Liver (tissue), 9 donors: ENCODE results near the gene ZNF165. TPM values are rescaled to one million over a fixed set of nuclear protein-coding genes. Genes with fewer than 3 reads are reported as not detected.

Experiments used
- DNase-seq: peaks from one replicate; pipeline ENCODE4 v3.0.0-alpha.2; 2017; ENCODE audit warnings: low spot score
- H3K27ac ChIP-seq, 2 donors: one replicate each; pipeline ENCODE4 v1.7.0; 2013; ENCODE audit warnings: inconsistent platforms in 2 of 2, low read length in 2 of 2, control low read depth in 1 of 2, low read depth in 1 of 2, mild to moderate bottlenecking in 1 of 2
- H3K27me3 ChIP-seq, 4 donors: one replicate each; pipeline versions ENCODE4 v1.6.1 to v1.7.0; 2013; ENCODE audit warnings: low read length in 3 of 4, inconsistent platforms in 1 of 4, mild to moderate bottlenecking in 1 of 4, moderate library complexity in 1 of 4; ENCODE audit not compliant: control insufficient read depth in 4 of 4, insufficient read depth in 4 of 4
- H3K36me3 ChIP-seq, 4 donors: one replicate each; pipeline versions ENCODE4 v1.6.1 to v1.7.0; 2013; ENCODE audit warnings: low read length in 3 of 4, mild to moderate bottlenecking in 3 of 4, low read depth in 1 of 4, moderate library complexity in 1 of 4; ENCODE audit not compliant: control insufficient read depth in 4 of 4, insufficient read depth in 3 of 4
- H3K4me1 ChIP-seq, 4 donors: one replicate each; pipeline versions ENCODE4 v1.6.1 to v1.7.0; 2013; ENCODE audit warnings: low read length in 3 of 4, mild to moderate bottlenecking in 3 of 4, moderate library complexity in 1 of 4; ENCODE audit not compliant: control insufficient read depth in 4 of 4, insufficient read depth in 4 of 4
- H3K4me3 ChIP-seq, 3 donors: one replicate each; pipeline versions ENCODE4 v1.6.1 to v1.7.0; 2013; ENCODE audit warnings: low read length in 3 of 3, control low read depth in 1 of 3, low read depth in 1 of 3, mild to moderate bottlenecking in 1 of 3
- H3K9ac ChIP-seq, 2 donors: one replicate each; pipeline ENCODE4 v1.7.0; 2013; ENCODE audit warnings: low read length in 2 of 2, mild to moderate bottlenecking in 2 of 2, moderate library complexity in 2 of 2, control low read depth in 1 of 2, low read depth in 1 of 2
- H3K9me3 ChIP-seq, 4 donors: one replicate each; pipeline versions ENCODE4 v1.6.1 to v1.7.0; 2013; ENCODE audit warnings: low read length in 3 of 4; ENCODE audit not compliant: control insufficient read depth in 4 of 4
- EGR1 ChIP-seq, 2 donors: IDR thresholded peaks; 2 replicates each; pipeline ENCODE4 v1.6.1; 2016 to 2018; ENCODE audit warnings: antibody characterized with exemption in 2 of 2, low read depth in 2 of 2
- FOXA1 ChIP-seq: IDR thresholded peaks from 2 replicates; pipeline ENCODE4 v1.6.1; 2016; ENCODE audit warnings: antibody characterized with exemption
- FOXA2 ChIP-seq: IDR thresholded peaks from 2 replicates; pipeline ENCODE4 v1.6.1; 2016; ENCODE audit warnings: antibody characterized with exemption
- GABPA ChIP-seq, 2 donors: IDR thresholded peaks in 1 of 2; conservative IDR thresholded peaks in 1 of 2; 2 replicates each; pipeline ENCODE4 v1.6.1; 2016; ENCODE audit warnings: antibody characterized with exemption in 2 of 2, mild to moderate bottlenecking in 1 of 2, moderate library complexity in 1 of 2
- HNF4A ChIP-seq, 2 donors: conservative IDR thresholded peaks; 2 replicates each; pipeline ENCODE4 v1.6.1; 2016; ENCODE audit warnings: antibody characterized with exemption in 2 of 2, mild to moderate bottlenecking in 2 of 2
- HNF4G ChIP-seq: IDR thresholded peaks from 2 replicates; pipeline ENCODE4 v1.6.1; 2016; ENCODE audit warnings: antibody characterized with exemption
- JUND ChIP-seq, 2 donors: IDR thresholded peaks; 2 replicates each; pipeline ENCODE4 v1.6.1; 2016; ENCODE audit warnings: antibody characterized with exemption in 2 of 2
- NR2F2 ChIP-seq: IDR thresholded peaks from 2 replicates; pipeline ENCODE4 v1.6.1; 2016; ENCODE audit warnings: antibody characterized with exemption
- RAD21 ChIP-seq, 2 donors: IDR thresholded peaks; 2 replicates each; pipeline ENCODE4 v1.6.1; 2016; ENCODE audit warnings: antibody characterized with exemption in 2 of 2, mild to moderate bottlenecking in 2 of 2
- RXRA ChIP-seq, 2 donors: IDR thresholded peaks; 2 replicates each; pipeline ENCODE4 v1.6.1; 2017 to 2018; ENCODE audit warnings: antibody characterized with exemption in 2 of 2, mild to moderate bottlenecking in 1 of 2
- SP1 ChIP-seq: IDR thresholded peaks from 2 replicates; pipeline ENCODE4 v1.6.1; 2018; ENCODE audit warnings: antibody characterized with exemption, mild to moderate bottlenecking
- TAF1 ChIP-seq: conservative IDR thresholded peaks from 2 replicates; pipeline ENCODE4 v1.6.1; 2016; ENCODE audit warnings: antibody characterized with exemption, mild to moderate bottlenecking
- YY1 ChIP-seq: IDR thresholded peaks from 2 replicates; pipeline ENCODE4 v1.6.1; 2016; ENCODE audit warnings: antibody characterized with exemption, mild to moderate bottlenecking
- WGBS: extraction: QIAGEN DNeasy Blood & Tissue Kit; methylation state at CpG from one replicate; pipeline ENCODE4 v1.1.7; 2013; 5-methylcytosine and 5-hydroxymethylcytosine counted together
- polyA plus RNA-seq, 2 donors: library from polyadenylated mRNA; stranded (reverse) in 1 of 2; unstranded in 1 of 2; fragments of 200-250 nt in 1 of 2; fragments of >200 nt in 1 of 2; fragmentation: Nextera tagmentation in 1 of 2; extraction: Ambion mirVana in 1 of 2; gene quantifications; one replicate each; pipeline versions ENCODE4 v1.2.1 to v1.2.3, GENCODE V29; 2013 to 2015
- total RNA-seq, 2 donors: library from RNA; depleted of rRNA; stranded (reverse); fragments of >200 nt; gene quantifications; one replicate each; pipeline ENCODE4 v1.2.3, GENCODE V29; 2014
- TF ChIP-seq, protein P1 (sequence below): IDR thresholded peaks from 2 replicates; pipeline ENCODE4 v1.6.1; 2016; ENCODE audit warnings: antibody characterized with exemption, mild to moderate bottlenecking
- TF ChIP-seq, protein P2 (sequence below): IDR thresholded peaks from 2 replicates; pipeline ENCODE4 v1.6.1; 2016; ENCODE audit warnings: antibody characterized with exemption
- TF ChIP-seq, protein P3 (sequence below): fragments of 150-350 bp; IDR thresholded peaks from 2 replicates; pipeline ENCODE4 v1.5.1; 2017; ENCODE audit warnings: improper control_type of control experiment, low read depth, low read length; ENCODE audit not compliant: missing input control
- TF ChIP-seq, protein P4 (sequence below): IDR thresholded peaks from 2 replicates; pipeline ENCODE4 v1.6.1; 2016; ENCODE audit warnings: antibody characterized with exemption
- TF ChIP-seq, protein P5 (sequence below): IDR thresholded peaks from 2 replicates; pipeline ENCODE4 v1.6.1; 2016; ENCODE audit warnings: antibody characterized with exemption
- donor health status: healthy.
- donor health status: healthy.
- donor health status: healthy.
- donor health status: healthy.
- donor health status: healthy.

The ZNF165 gene
- total and polyA plus RNA-seq, 4 donors, result 0.51 to 1.3 (median 0.58) TPM

DNA sequence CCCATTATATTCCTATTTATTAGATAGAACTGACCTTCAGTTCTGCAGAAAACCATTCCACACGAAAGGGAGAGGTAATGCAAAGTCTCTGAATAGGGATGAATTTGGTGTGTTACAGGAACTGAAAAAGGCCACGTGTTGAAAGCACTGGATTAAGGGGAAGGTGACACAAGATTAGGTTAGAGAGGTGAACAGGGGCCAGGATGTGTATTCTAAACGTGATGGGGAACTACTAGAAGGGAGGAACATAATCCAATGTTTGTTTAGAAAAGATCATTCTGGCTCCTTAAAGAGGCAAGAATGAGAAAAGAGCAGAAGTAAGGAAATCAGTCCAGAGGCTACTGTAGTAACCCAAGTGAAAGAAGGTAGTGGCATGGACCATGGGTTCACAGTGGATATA, 55.0 kb downstream of the ZNF165 start:
- Histone ChIP-seq H3K27me3 (no peaks in the 10 kb centered on the region), H3K36me3 (no peaks in the 10 kb centered on the region), H3K9ac (peak overlapping the region in 1 of 2 donors; percentile 6), H3K27ac (peak overlapping the region in 1 of 2 donors; percentile 91), H3K9me3 (no peaks in the 10 kb centered on the region), H3K4me1 (peaks cover 0 to 27% (median 14%) of the 10 kb centered on the region in 4 donors), H3K4me3 (no peak overlapping the region)
- 36% methylated on average over 3 of the region's 3 CpGs for WGBS
- TF ChIP-seq, protein P1, sequence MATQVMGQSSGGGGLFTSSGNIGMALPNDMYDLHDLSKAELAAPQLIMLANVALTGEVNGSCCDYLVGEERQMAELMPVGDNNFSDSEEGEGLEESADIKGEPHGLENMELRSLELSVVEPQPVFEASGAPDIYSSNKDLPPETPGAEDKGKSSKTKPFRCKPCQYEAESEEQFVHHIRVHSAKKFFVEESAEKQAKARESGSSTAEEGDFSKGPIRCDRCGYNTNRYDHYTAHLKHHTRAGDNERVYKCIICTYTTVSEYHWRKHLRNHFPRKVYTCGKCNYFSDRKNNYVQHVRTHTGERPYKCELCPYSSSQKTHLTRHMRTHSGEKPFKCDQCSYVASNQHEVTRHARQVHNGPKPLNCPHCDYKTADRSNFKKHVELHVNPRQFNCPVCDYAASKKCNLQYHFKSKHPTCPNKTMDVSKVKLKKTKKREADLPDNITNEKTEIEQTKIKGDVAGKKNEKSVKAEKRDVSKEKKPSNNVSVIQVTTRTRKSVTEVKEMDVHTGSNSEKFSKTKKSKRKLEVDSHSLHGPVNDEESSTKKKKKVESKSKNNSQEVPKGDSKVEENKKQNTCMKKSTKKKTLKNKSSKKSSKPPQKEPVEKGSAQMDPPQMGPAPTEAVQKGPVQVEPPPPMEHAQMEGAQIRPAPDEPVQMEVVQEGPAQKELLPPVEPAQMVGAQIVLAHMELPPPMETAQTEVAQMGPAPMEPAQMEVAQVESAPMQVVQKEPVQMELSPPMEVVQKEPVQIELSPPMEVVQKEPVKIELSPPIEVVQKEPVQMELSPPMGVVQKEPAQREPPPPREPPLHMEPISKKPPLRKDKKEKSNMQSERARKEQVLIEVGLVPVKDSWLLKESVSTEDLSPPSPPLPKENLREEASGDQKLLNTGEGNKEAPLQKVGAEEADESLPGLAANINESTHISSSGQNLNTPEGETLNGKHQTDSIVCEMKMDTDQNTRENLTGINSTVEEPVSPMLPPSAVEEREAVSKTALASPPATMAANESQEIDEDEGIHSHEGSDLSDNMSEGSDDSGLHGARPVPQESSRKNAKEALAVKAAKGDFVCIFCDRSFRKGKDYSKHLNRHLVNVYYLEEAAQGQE, result no peak
- no peak for TF ChIP-seq JUND (IDR thresholded peaks at IDR 0.05)
- TF ChIP-seq RXRA (IDR thresholded peaks at IDR 0.05), result no peak
- TF ChIP-seq TAF1, result no peak
- TF ChIP-seq FOXA2, result no peak
- no peak for TF ChIP-seq SP1
- TF ChIP-seq EGR1 (IDR thresholded peaks at IDR 0.05; ENCODE audit: low read depth in 2 of 2), result no peak
- TF ChIP-seq, protein P2, sequence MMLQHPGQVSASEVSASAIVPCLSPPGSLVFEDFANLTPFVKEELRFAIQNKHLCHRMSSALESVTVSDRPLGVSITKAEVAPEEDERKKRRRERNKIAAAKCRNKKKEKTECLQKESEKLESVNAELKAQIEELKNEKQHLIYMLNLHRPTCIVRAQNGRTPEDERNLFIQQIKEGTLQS, result no peak
- TF ChIP-seq, protein P3, sequence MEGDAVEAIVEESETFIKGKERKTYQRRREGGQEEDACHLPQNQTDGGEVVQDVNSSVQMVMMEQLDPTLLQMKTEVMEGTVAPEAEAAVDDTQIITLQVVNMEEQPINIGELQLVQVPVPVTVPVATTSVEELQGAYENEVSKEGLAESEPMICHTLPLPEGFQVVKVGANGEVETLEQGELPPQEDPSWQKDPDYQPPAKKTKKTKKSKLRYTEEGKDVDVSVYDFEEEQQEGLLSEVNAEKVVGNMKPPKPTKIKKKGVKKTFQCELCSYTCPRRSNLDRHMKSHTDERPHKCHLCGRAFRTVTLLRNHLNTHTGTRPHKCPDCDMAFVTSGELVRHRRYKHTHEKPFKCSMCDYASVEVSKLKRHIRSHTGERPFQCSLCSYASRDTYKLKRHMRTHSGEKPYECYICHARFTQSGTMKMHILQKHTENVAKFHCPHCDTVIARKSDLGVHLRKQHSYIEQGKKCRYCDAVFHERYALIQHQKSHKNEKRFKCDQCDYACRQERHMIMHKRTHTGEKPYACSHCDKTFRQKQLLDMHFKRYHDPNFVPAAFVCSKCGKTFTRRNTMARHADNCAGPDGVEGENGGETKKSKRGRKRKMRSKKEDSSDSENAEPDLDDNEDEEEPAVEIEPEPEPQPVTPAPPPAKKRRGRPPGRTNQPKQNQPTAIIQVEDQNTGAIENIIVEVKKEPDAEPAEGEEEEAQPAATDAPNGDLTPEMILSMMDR, result no peak
- TF ChIP-seq RAD21 (IDR thresholded peaks at IDR 0.05), result no peak
- no peak for TF ChIP-seq YY1
- no peak for TF ChIP-seq HNF4A (conservative IDR thresholded peaks at IDR 0.05)
- no peak for TF ChIP-seq NR2F2
- TF ChIP-seq FOXA1, result no peak
- no peak for TF ChIP-seq HNF4G
- TF ChIP-seq, protein P4, sequence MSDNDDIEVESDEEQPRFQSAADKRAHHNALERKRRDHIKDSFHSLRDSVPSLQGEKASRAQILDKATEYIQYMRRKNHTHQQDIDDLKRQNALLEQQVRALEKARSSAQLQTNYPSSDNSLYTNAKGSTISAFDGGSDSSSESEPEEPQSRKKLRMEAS, result no peak
- TF ChIP-seq, protein P5, sequence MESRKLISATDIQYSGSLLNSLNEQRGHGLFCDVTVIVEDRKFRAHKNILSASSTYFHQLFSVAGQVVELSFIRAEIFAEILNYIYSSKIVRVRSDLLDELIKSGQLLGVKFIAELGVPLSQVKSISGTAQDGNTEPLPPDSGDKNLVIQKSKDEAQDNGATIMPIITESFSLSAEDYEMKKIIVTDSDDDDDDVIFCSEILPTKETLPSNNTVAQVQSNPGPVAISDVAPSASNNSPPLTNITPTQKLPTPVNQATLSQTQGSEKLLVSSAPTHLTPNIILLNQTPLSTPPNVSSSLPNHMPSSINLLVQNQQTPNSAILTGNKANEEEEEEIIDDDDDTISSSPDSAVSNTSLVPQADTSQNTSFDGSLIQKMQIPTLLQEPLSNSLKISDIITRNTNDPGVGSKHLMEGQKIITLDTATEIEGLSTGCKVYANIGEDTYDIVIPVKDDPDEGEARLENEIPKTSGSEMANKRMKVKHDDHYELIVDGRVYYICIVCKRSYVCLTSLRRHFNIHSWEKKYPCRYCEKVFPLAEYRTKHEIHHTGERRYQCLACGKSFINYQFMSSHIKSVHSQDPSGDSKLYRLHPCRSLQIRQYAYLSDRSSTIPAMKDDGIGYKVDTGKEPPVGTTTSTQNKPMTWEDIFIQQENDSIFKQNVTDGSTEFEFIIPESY, result no peak
- no peak for TF ChIP-seq GABPA (IDR thresholded peaks at IDR 0.05 in 1 of 2, conservative IDR thresholded peaks at IDR 0.05 in 1 of 2)
- DNase-seq, result no peak
